Measurements from ENCODE around the gene SH3BP2.

The SH3BP2 gene

GRCh38 chr4:2882341-2882740 lies 89.5 kb downstream of the SH3BP2 start:
- DNase-seq, result no peak

- DNase-seq, result no peak
Observed at GRCh38 chr4:2886161-2886560, 93.3 kb downstream of the SH3BP2 start.

- no peak for DNase-seq
Observed at GRCh38 chr4:2886622-2887021, 93.7 kb downstream of the SH3BP2 start.

GRCh38 chr4:2887343-2887742 lies 94.5 kb downstream of the SH3BP2 start:
- DNase-seq, result no peak

- DNase-seq, result no peak
Observed at GRCh38 chr4:2888886-2889285, 96.0 kb downstream of the SH3BP2 start.

Data from NCI-H510A (cell line).